HepG2 (cell line): ENCODE data around the gene ADIRF. TPM values are rescaled to one million over a fixed set of nuclear protein-coding genes. Genes with fewer than 3 reads are reported as not detected.

ENCODE experiments used
- NBN ChIP-seq: fragments of 450-650 bp; conservative IDR thresholded peaks from 2 replicates; pipeline ENCODE4 v1.6.1; 2017
- ZFP41 ChIP-seq: sonication (generic); formaldehyde crosslinking; IDR thresholded peaks from 2 replicates; pipeline ENCODE4 v1.4.0; 2020; ENCODE audit warnings: mild to moderate bottlenecking, missing genetic modification reagents, borderline replicate concordance
- polyA plus RNA-seq, 8 experiments: library from polyadenylated mRNA; depleted of rRNA in 3 of 8; stranded (reverse) in 7 of 8; unstranded in 1 of 8; fragments of >200 nt; fragmentation: Illumina TruSeq in 4 of 8; extraction: Trizol in 4 of 8; gene quantifications; 2 replicates each; pipeline versions ENCODE4 v1.2.1 to v1.2.3, GENCODE V29; 2011 to 2016; ENCODE audit warnings: low read depth in 4 of 8, missing spikeins in 1 of 8, mixed read lengths in 1 of 8; ENCODE audit not compliant: insufficient read depth in 1 of 8
- total RNA-seq, 5 experiments: library from RNA; depleted of rRNA; stranded (reverse); fragments of >200 nt; fragmentation: Illumina TruSeq; extraction: Trizol; gene quantifications; 2 replicates each; pipeline ENCODE4 v1.2.3, GENCODE V29; 2016; ENCODE audit warnings: low read depth in 1 of 5
- TF ChIP-seq, protein P1 (sequence below): sonication (generic); formaldehyde crosslinking; IDR thresholded peaks from one replicate; pipeline ENCODE4 v1.5.1; 2020; ENCODE audit warnings: mild to moderate bottlenecking, missing genetic modification reagents; ENCODE audit errors: not compliant biosample characterization
- TF ChIP-seq, protein P2 (sequence below): sonication (generic); formaldehyde crosslinking; IDR thresholded peaks from 2 replicates; pipeline ENCODE4 v1.5.1; 2020; ENCODE audit warnings: missing genetic modification reagents, mild to moderate bottlenecking, borderline replicate concordance
- TF ChIP-seq, protein P3 (sequence below): sonication (generic); formaldehyde crosslinking; IDR thresholded peaks from 2 replicates; pipeline ENCODE4 v1.5.1; 2020; ENCODE audit warnings: missing genetic modification reagents, mild to moderate bottlenecking, borderline replicate concordance
- TF ChIP-seq, protein P4 (sequence below): sonication (generic); formaldehyde crosslinking; IDR thresholded peaks from 2 replicates; pipeline ENCODE4 v1.4.0; 2020; ENCODE audit warnings: missing genetic modification reagents
- TF ChIP-seq, protein P5 (sequence below): sonication (generic); formaldehyde crosslinking; IDR thresholded peaks from 2 replicates; pipeline ENCODE4 v1.4.0; 2020; ENCODE audit warnings: missing genetic modification reagents, borderline replicate concordance

The ADIRF gene
- total and polyA plus RNA-seq, 2 of the 13 experiments (the other 11 are each of a cell fraction or from before 2014, with no cell fraction given), result 0.13 to 0.40 TPM

- TF ChIP-seq, protein P1, sequence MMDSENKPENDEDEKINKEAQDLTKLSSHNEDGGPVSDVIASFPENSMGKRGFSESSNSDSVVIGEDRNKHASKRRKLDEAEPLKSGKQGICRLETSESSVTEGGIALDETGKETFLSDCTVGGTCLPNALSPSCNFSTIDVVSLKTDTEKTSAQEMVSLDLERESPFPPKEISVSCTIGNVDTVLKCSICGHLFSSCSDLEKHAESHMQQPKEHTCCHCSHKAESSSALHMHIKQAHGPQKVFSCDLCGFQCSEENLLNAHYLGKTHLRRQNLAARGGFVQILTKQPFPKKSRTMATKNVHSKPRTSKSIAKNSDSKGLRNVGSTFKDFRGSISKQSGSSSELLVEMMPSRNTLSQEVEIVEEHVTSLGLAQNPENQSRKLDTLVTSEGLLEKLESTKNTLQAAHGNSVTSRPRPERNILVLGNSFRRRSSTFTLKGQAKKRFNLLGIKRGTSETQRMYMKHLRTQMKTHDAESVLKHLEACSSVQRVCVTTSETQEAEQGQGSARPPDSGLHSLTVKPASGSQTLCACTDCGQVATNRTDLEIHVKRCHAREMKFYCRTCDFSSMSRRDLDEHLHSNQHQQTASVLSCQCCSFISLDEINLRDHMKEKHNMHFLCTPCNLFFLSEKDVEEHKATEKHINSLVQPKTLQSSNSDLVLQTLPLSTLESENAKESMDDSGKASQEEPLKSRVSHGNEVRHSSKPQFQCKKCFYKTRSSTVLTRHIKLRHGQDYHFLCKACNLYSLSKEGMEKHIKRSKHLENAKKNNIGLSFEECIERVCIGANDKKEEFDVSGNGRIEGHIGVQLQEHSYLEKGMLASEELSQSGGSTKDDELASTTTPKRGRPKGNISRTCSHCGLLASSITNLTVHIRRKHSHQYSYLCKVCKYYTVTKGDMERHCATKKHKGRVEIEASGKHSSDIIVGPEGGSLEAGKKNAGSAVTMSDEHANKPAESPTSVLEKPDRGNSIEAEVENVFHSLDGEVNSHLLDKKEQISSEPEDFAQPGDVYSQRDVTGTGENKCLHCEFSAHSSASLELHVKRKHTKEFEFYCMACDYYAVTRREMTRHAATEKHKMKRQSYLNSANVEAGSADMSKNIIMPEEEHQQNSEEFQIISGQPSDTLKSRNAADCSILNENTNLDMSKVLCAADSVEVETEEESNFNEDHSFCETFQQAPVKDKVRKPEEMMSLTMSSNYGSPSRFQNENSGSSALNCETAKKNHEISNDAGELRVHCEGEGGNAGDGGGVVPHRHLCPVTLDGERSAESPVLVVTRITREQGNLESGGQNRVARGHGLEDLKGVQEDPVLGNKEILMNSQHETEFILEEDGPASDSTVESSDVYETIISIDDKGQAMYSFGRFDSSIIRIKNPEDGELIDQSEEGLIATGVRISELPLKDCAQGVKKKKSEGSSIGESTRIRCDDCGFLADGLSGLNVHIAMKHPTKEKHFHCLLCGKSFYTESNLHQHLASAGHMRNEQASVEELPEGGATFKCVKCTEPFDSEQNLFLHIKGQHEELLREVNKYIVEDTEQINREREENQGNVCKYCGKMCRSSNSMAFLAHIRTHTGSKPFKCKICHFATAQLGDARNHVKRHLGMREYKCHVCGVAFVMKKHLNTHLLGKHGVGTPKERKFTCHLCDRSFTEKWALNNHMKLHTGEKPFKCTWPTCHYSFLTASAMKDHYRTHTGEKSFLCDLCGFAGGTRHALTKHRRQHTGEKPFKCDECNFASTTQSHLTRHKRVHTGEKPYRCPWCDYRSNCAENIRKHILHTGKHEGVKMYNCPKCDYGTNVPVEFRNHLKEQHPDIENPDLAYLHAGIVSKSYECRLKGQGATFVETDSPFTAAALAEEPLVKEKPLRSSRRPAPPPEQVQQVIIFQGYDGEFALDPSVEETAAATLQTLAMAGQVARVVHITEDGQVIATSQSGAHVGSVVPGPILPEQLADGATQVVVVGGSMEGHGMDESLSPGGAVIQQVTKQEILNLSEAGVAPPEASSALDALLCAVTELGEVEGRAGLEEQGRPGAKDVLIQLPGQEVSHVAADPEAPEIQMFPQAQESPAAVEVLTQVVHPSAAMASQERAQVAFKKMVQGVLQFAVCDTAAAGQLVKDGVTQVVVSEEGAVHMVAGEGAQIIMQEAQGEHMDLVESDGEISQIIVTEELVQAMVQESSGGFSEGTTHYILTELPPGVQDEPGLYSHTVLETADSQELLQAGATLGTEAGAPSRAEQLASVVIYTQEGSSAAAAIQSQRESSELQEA (CRISPR knock-in tag), result peak; percentile 34
- TF ChIP-seq NBN (no peak), ZFP41 (0 out of 2 replicates have a peak, but pooled peaks have one; percentile 2)
- TF ChIP-seq, protein P2, sequence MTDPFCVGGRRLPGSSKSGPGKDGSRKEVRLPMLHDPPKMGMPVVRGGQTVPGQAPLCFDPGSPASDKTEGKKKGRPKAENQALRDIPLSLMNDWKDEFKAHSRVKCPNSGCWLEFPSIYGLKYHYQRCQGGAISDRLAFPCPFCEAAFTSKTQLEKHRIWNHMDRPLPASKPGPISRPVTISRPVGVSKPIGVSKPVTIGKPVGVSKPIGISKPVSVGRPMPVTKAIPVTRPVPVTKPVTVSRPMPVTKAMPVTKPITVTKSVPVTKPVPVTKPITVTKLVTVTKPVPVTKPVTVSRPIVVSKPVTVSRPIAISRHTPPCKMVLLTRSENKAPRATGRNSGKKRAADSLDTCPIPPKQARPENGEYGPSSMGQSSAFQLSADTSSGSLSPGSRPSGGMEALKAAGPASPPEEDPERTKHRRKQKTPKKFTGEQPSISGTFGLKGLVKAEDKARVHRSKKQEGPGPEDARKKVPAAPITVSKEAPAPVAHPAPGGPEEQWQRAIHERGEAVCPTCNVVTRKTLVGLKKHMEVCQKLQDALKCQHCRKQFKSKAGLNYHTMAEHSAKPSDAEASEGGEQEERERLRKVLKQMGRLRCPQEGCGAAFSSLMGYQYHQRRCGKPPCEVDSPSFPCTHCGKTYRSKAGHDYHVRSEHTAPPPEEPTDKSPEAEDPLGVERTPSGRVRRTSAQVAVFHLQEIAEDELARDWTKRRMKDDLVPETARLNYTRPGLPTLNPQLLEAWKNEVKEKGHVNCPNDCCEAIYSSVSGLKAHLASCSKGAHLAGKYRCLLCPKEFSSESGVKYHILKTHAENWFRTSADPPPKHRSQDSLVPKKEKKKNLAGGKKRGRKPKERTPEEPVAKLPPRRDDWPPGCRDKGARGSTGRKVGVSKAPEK (CRISPR knock-in tag), result no peak
- TF ChIP-seq, protein P3, sequence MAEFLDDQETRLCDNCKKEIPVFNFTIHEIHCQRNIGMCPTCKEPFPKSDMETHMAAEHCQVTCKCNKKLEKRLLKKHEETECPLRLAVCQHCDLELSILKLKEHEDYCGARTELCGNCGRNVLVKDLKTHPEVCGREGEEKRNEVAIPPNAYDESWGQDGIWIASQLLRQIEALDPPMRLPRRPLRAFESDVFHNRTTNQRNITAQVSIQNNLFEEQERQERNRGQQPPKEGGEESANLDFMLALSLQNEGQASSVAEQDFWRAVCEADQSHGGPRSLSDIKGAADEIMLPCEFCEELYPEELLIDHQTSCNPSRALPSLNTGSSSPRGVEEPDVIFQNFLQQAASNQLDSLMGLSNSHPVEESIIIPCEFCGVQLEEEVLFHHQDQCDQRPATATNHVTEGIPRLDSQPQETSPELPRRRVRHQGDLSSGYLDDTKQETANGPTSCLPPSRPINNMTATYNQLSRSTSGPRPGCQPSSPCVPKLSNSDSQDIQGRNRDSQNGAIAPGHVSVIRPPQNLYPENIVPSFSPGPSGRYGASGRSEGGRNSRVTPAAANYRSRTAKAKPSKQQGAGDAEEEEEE (CRISPR knock-in tag), result no peak
- TF ChIP-seq, protein P4, sequence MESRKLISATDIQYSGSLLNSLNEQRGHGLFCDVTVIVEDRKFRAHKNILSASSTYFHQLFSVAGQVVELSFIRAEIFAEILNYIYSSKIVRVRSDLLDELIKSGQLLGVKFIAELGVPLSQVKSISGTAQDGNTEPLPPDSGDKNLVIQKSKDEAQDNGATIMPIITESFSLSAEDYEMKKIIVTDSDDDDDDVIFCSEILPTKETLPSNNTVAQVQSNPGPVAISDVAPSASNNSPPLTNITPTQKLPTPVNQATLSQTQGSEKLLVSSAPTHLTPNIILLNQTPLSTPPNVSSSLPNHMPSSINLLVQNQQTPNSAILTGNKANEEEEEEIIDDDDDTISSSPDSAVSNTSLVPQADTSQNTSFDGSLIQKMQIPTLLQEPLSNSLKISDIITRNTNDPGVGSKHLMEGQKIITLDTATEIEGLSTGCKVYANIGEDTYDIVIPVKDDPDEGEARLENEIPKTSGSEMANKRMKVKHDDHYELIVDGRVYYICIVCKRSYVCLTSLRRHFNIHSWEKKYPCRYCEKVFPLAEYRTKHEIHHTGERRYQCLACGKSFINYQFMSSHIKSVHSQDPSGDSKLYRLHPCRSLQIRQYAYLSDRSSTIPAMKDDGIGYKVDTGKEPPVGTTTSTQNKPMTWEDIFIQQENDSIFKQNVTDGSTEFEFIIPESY, result peak; percentile 71
- TF ChIP-seq, protein P5, sequence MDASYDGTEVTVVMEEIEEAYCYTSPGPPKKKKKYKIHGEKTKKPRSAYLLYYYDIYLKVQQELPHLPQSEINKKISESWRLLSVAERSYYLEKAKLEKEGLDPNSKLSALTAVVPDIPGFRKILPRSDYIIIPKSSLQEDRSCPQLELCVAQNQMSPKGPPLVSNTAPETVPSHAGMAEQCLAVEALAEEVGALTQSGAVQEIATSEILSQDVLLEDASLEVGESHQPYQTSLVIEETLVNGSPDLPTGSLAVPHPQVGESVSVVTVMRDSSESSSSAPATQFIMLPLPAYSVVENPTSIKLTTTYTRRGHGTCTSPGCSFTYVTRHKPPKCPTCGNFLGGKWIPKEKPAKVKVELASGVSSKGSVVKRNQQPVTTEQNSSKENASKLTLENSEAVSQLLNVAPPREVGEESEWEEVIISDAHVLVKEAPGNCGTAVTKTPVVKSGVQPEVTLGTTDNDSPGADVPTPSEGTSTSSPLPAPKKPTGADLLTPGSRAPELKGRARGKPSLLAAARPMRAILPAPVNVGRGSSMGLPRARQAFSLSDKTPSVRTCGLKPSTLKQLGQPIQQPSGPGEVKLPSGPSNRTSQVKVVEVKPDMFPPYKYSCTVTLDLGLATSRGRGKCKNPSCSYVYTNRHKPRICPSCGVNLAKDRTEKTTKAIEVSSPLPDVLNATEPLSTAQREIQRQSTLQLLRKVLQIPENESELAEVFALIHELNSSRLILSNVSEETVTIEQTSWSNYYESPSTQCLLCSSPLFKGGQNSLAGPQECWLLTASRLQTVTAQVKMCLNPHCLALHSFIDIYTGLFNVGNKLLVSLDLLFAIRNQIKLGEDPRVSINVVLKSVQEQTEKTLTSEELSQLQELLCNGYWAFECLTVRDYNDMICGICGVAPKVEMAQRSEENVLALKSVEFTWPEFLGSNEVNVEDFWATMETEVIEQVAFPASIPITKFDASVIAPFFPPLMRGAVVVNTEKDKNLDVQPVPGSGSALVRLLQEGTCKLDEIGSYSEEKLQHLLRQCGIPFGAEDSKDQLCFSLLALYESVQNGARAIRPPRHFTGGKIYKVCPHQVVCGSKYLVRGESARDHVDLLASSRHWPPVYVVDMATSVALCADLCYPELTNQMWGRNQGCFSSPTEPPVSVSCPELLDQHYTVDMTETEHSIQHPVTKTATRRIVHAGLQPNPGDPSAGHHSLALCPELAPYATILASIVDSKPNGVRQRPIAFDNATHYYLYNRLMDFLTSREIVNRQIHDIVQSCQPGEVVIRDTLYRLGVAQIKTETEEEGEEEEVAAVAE (CRISPR knock-in tag), result no peak
These were observed 2.2 kb upstream of the ADIRF start (continued) for GRCh38 chr10:86965986-86966654.
